Stimulated activated CD4-positive, alpha-beta T cell treated with anti-CD3 and anti-CD28 coated beads, Interleukin-12 subunit alpha, Interleukin-12 subunit beta, amount 100 ng/mL, for 4 hours (primary cell): ENCODE data around the gene PLEKHD1.
"Not testable (repeated sequence)": the region's sequence is repeated elsewhere in the genome, so short reads cannot be mapped to it uniquely, and the experiment has no call there.

ENCODE experiments used
- DNase-seq: peaks from one replicate; pipeline ENCODE4 v3.0.0-alpha.2; 2020

The PLEKHD1 gene

GRCh38 chr14:69483765-69484443 is 624 bp upstream of the PLEKHD1 start:
- DNase-seq, result no peak

- no peak for DNase-seq
Measured at GRCh38 chr14:69485315-69485660, 760 bp downstream of the PLEKHD1 start.

DNA sequence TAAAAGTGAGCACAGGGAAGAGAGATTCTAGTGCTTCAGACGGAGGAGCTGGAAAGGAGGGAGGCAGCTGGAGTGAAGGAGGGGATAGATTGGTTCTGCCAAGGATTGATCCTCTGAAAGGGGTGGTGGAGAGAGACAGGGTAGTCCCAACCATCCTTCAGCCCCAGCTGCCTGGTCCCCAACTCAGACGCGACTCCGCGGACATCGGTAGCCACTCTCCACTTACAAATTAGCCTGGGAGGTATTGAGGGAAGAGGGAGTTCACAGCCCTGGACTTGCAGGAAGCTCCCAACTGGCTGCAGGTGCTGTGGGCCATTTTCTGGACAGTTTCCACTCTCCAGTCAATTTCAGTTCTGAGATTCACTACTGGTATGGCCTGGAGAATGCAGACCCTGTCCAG is 1.2 kb downstream of the PLEKHD1 start:
- DNase-seq, result no peak

GRCh38 chr14:69487226-69487625 is 2.7 kb downstream of the PLEKHD1 start:
- DNase-seq, result no peak

DNA sequence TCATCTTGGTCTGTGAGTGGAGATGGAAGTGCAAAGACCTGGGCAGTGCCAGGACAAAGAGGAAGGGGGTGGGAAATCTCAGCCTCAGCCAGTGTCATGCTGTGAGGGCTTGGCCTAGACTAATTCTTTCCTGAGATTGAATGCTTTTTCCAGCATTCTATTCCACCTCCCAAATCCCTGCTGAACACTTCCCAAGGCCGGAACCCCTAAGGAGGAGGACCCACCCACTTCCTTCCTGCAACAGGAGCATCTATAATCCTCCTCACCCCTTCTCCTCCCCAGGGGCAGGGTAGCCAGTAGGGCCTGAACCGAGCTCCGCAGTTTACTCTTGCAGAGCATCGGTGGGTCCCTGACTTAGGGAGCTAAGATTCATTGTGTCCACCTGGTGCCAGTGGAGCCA is 3.2 kb downstream of the PLEKHD1 start:
- DNase-seq, result no peak

DNA sequence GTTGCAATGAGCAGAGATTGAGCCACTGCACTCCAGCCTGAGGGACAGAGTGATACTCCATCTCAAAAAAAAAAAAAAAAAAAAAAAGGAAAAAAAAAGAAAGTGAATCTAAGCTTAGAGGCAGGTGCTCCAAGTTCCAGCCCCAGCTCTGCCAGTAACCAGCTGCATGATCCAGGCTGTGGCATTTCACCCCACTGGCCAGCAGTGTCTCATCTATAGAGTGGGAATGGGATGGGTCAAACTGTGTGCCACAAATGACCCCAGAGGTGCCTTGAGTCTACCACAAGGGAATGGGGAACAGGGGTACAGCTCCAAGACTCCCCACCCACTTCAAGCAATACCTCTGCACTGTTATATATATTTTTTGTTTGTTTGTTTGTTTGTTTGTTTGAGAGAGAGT is 5.0 kb downstream of the PLEKHD1 start:
- no peak for DNase-seq

- no peak for DNase-seq
Measured at GRCh38 chr14:69490219-69490918, 5.8 kb downstream of the PLEKHD1 start.

DNA sequence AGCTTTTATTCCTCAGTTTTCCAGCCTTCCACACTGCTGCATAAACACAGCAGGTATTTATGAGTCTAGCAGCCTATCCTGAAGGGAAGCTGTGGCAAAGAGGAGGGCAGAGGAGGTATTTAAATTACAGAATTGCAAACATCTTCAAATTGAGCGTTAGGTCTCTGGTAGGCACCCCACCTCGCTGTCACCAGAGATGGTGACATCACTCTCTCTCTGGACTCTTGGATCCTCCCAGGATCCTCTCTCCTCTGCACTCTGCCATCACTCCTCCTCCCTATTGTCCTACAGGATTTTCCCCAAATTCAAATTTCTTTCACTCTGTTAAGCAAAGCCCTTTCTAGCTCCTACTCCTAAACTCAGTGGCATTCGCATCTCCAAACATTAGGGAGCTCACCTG is 6.7 kb downstream of the PLEKHD1 start:
- DNase-seq, result no peak

DNA sequence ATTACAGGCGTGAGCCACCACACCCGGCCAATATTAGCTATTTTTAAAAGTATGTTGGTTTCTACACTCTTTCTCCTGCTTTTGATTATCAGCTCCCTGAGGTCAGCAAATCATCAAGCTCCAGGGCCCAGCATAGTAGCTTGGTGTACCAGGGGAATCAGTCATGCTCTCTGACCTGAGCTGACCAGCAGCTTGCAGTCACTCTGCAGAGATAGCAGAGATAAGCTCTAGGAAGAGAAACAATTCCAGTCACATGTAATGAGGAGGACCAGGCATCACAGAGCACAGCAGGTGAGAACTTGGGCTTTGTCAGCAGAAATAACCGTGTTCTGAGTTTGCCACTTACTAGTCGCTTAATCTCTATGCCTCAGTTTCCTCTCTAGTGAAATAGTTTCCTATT is 8.5 kb downstream of the PLEKHD1 start:
- DNase-seq, result no peak

GRCh38 chr14:69493791-69494190 is 9.3 kb downstream of the PLEKHD1 start:
- no peak for DNase-seq

- DNase-seq, result no peak
Measured at GRCh38 chr14:69495341-69495921, 10.9 kb downstream of the PLEKHD1 start.

DNA sequence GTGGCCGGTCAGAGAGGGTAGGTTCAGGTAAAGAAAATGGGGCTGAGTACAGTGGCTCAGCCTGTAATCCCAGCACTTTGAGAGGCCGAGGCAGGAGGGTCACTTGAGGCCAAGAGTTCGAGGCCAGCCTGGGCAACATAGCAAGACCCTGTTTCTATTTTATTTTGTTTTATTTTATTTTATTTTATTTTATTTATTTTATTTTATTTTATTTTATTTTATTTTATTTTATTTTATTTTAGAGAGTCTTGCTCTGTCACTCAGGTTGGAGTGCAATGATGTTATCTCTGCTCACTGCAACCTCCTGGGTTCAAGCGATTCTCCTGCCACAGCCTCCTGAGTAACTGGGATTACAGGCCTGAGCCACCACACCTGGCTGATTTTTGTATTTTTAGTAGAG is 13.3 kb downstream of the PLEKHD1 start:
- not testable (repeated sequence) for DNase-seq

GRCh38 chr14:69498286-69498685 is 13.8 kb downstream of the PLEKHD1 start:
- DNase-seq, result not testable (repeated sequence)

GRCh38 chr14:69499436-69499835 is 14.9 kb downstream of the PLEKHD1 start:
- DNase-seq, result no peak

DNA sequence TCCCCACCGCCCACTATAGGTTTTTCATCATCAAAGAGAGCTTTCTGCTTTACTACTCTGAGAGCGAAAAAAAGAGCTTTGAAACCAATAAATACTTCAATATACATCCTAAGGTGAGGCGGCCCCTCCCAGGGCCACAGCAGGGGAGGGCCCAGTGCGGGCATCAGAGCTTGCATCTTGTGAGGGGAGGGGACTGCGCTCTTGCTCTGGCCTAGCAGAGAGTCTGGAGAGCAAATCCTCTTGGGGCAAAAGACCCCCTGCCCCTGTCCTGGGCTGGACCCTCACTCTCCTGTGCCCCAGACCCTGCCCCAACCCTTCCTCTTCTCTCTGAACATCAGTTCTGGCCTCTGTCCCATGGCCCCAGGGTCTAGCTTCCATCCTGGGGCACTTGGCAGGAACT is 15.6 kb downstream of the PLEKHD1 start:
- no peak for DNase-seq

DNA sequence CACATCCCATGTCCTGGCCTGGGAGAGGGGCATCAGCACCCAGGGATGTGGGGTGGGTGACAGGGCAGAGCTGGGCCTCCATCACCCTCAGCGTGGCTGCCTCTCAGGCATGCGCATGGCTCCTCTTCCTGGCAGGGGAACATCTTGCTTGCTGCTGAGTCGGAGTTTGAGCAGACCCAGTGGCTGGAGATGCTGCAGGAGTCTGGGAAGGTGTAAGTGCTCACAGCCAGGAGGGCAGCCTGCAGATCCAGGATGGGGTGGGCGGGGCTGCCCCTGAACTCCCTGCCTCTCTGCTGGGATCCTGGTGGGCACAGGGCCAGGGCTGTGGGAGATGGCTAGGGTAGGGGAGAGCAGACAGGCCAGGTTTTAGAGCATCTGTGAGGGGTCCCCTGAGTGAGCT is 16.2 kb downstream of the PLEKHD1 start:
- no peak for DNase-seq

- no peak for DNase-seq
Measured at GRCh38 chr14:69501423-69501838, 16.9 kb downstream of the PLEKHD1 start.

GRCh38 chr14:69504775-69505174 is 20.2 kb downstream of the PLEKHD1 start:
- no peak for DNase-seq

DNA sequence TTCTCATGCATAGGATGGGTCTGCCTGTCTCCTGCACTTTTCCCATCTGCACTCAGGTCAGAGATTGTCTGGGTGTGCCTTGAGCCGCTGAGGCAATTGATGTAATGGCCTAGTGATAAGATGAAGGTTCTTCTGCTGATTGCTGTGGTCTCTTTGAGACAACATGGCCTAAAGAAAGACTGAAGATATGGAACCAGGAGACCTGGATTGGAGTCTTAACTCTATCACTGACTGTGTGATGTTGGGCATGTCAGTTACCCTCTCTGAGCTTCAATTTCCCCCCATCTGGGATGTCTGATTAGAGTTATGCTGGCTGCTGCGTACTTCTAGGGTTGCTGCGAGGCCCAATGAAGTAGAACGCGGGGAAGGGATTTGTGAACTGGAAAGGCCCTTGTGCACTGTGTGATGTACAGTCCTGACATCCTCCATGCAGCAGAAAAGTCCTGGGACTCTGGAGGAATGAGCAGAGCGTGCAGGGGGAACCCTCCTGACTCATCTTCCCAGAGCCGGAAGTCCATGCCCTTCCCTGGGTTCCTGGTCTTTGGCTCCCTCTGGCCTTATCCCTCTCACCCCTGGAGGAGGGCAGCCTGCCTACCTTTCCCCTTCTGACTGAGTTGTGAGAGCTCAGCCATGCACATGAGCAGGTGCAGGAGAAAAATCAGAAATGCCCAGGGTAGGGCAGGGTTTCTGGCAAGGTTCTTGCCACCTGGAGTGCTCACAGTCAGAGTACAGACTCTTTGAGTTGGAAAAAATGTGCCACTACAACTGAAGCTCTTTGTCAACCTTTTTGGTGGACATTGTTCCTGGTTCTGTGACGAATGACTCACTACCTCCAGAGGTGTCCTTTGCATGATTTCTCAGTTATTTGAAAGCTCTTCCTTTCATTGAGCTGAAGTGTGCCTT is 21.1 kb downstream of the PLEKHD1 start:
- DNase-seq, result no peak

- DNase-seq, result no peak
Measured at GRCh38 chr14:69506241-69506595, 21.7 kb downstream of the PLEKHD1 start.

DNA sequence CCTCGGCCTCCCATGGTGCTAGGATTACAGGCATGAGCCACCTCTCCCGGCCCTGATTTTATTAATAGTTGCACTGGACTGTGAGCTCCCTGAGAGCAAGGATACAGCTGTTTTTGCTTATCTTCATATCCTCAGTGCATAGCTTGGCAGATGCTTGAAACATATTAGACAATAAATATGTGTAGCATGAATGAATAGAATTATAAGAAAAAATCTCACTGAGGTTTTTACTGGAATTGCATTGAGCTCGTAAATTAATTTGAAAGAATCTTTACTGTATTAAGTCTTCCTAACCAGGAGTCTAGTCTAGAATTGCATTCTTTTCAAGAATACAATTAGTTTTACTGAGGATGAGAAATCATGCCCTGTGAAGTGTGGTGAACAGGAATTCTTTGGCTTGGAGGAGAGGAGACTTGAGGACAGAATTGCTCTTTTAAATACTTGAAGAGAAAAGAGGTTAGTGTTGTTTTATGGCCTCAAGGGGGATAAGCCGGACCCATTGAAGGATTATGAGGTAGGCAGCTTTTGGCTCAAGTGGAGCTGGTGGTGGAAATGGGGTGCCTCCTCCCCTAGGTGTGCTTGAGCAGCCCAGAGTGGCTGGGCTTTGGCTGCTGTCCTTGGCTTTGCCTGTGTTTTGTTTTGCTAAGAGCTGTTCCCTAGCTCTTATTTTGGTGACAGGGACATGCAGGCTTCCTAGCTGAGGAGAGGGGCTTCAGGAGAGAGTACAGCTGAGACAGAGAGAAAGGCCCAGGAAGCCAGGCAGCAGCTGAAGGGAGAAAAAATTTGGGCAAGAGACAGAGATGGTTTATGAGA is 34.0 kb downstream of the PLEKHD1 start:
- DNase-seq, result no peak
